Cardiac muscle cell (in vitro differentiated cells and primary cell): Measurements from ENCODE around the gene ZNF80. TPM values are rescaled to one million over a fixed set of nuclear protein-coding genes. Genes with fewer than 3 reads are reported as not detected.
"Not testable (repeated sequence)": the region's sequence is repeated elsewhere in the genome, so short reads cannot be mapped to it uniquely, and the experiment has no call there.

Experiments
- DNase-seq, 2 donors: peaks; one replicate each; pipeline versions ENCODE4 v3.0.0 to v3.0.0-alpha.2; 2010 to 2017; ENCODE audit warnings: low read depth in 1 of 2, low spot score in 1 of 2
- H3K27ac ChIP-seq: fragments of 200-600 bp; sonication (generic); 2 replicates; pipeline ENCODE4 v1.5.1; 2016
- H3K27me3 ChIP-seq: fragments of 200-600 bp; sonication (generic); 2 replicates; pipeline ENCODE4 v1.6.0; 2016; ENCODE audit warnings: control low read depth
- H3K36me3 ChIP-seq: fragments of 200-600 bp; sonication (generic); 2 replicates; pipeline ENCODE4 v1.5.1; 2016; ENCODE audit warnings: control low read depth
- H3K4me1 ChIP-seq: fragments of 200-600 bp; sonication (generic); 2 replicates; pipeline ENCODE4 v1.8.1; 2017; ENCODE audit warnings: low read depth, mild to moderate bottlenecking, mixed run types
- H3K4me3 ChIP-seq: fragments of 200-600 bp; sonication (generic); 2 replicates; pipeline ENCODE4 v1.5.1; 2016; ENCODE audit warnings: mild to moderate bottlenecking
- H3K9me3 ChIP-seq: fragments of 200-600 bp; sonication (generic); 2 replicates; pipeline ENCODE4 v1.5.1; 2017; ENCODE audit warnings: low read depth, mild to moderate bottlenecking, control low read depth
- polyA plus RNA-seq: library from polyadenylated mRNA; unstranded; fragments of >200 nt; fragmentation: Nextera tagmentation; extraction: Ambion mirVana; gene quantifications from 2 replicates; pipeline ENCODE4 v1.2.1, GENCODE V29; 2016
- total RNA-seq: library from RNA; depleted of rRNA; stranded (reverse); fragments of >200 nt; gene quantifications from 2 replicates; pipeline ENCODE4 v1.2.3, GENCODE V29; 2016
- TF ChIP-seq, protein P1 (sequence below): IDR thresholded peaks from 2 replicates; pipeline ENCODE4 v1.5.1; 2012; ENCODE audit warnings: low read depth, mild to moderate bottlenecking, low read length

Gene ZNF80
- total and polyA plus RNA-seq, 2 experiments from 2014 or later: not detected

GRCh38 chr3:114241262-114241661 is 3.9 kb upstream of the ZNF80 start:
- Histone ChIP-seq H3K4me3 (no peak overlapping the region), H3K4me1 (no peaks in the 10 kb centered on the region), H3K36me3 (no peaks in the 10 kb centered on the region), H3K27me3 (no peaks in the 10 kb centered on the region), H3K27ac (no peak overlapping the region), H3K9me3 (no peaks in the 10 kb centered on the region)
- no peak for DNase-seq
- TF ChIP-seq, protein P1, sequence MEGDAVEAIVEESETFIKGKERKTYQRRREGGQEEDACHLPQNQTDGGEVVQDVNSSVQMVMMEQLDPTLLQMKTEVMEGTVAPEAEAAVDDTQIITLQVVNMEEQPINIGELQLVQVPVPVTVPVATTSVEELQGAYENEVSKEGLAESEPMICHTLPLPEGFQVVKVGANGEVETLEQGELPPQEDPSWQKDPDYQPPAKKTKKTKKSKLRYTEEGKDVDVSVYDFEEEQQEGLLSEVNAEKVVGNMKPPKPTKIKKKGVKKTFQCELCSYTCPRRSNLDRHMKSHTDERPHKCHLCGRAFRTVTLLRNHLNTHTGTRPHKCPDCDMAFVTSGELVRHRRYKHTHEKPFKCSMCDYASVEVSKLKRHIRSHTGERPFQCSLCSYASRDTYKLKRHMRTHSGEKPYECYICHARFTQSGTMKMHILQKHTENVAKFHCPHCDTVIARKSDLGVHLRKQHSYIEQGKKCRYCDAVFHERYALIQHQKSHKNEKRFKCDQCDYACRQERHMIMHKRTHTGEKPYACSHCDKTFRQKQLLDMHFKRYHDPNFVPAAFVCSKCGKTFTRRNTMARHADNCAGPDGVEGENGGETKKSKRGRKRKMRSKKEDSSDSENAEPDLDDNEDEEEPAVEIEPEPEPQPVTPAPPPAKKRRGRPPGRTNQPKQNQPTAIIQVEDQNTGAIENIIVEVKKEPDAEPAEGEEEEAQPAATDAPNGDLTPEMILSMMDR: no peak

DNA sequence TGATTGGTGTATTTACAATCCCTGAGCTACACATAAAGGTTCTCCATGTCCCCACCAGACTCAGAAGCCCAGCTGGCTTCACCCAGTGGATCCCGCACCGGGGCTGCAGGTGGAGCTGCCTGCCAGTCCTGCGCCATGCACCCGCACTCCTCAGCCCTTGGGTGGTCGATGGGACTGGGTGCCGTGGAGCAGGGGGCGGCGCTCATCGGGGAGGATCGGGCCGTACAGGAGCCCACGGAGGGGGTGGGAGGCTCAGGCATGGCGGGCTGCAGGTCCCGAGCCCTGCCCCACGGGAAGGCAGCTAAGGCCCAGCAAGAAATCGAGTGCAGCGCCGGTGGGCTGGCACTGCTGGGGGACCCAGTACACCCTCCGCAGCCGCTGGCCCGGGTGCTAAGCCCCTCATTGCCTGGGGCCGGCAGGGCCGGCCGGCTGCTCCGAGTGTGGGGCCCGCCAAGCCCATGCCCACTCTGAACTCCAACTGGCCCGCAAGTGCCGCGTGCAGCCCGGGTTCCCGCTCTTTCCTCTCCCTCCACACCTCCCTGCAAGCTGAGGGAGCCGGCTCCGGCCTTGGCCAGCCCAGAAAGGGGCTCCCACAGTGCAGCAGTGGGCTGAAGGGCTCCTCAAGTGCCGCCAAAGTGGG is 888 bp upstream of the ZNF80 start:
- not testable (repeated sequence) for DNase-seq, H3K36me3 ChIP-seq, H3K4me3 ChIP-seq, H3K27ac ChIP-seq, H3K27me3 ChIP-seq, H3K9me3 ChIP-seq, H3K4me1 ChIP-seq

- Histone ChIP-seq H3K9me3 (no peaks in the 10 kb centered on the region), H3K36me3 (no peaks in the 10 kb centered on the region), H3K27me3 (no peaks in the 10 kb centered on the region), H3K27ac (no peak overlapping the region), H3K4me1 (no peaks in the 10 kb centered on the region), H3K4me3 (no peak overlapping the region)
- TF ChIP-seq, protein P1: no peak
- DNase-seq: no peak
Measured at GRCh38 chr3:114235431-114235830, 1.9 kb downstream of the ZNF80 start.

- Histone ChIP-seq H3K27me3 (no peaks in the 10 kb centered on the region), H3K36me3 (no peaks in the 10 kb centered on the region), H3K4me3 (no peak overlapping the region)
Measured at GRCh38 chr3:114234745-114235144, 2.6 kb downstream of the ZNF80 start.

GRCh38 chr3:114231616-114232015 is 5.8 kb downstream of the ZNF80 start:
- Histone ChIP-seq H3K36me3 (no peaks in the 10 kb centered on the region), H3K27ac (no peak overlapping the region), H3K4me3 (no peak overlapping the region), H3K27me3 (no peaks in the 10 kb centered on the region), H3K9me3 (no peaks in the 10 kb centered on the region), H3K4me1 (no peaks in the 10 kb centered on the region)
- DNase-seq: no peak
- TF ChIP-seq, protein P1: no peak

More at GRCh38 chr3:114234745-114235144, 2.6 kb downstream of the ZNF80 start:
- no peaks in the 10 kb centered on the region for H3K4me1 ChIP-seq
- DNase-seq: no peak
- TF ChIP-seq, protein P1: no peak
- no peaks in the 10 kb centered on the region for H3K9me3 ChIP-seq
- H3K27ac ChIP-seq: no peak overlapping the region

- TF ChIP-seq, protein P1: no peak
- no peak overlapping the region for H3K27ac ChIP-seq
- H3K36me3 ChIP-seq: no peaks in the 10 kb centered on the region
- H3K4me3 ChIP-seq: no peak overlapping the region
- no peaks in the 10 kb centered on the region for H3K27me3 ChIP-seq
- H3K9me3 ChIP-seq: no peaks in the 10 kb centered on the region
- H3K4me1 ChIP-seq: no peaks in the 10 kb centered on the region
- no peak for DNase-seq
Measured at GRCh38 chr3:114227076-114227475, 10.3 kb downstream of the ZNF80 start.
